GM04503 (cell line): ENCODE data around the gene CSF3R.
A peak's percentile ranks its signal among the peaks of the same experiment; 100 is the strongest.
"Not testable (repeated sequence)": the region's sequence is repeated elsewhere in the genome, so short reads cannot be mapped to it uniquely, and the experiment has no call there.

Source experiments
- DNase-seq: peaks from one replicate; pipeline ENCODE4 v3.0.0-alpha.2; 2012; ENCODE audit warnings: low read depth

CSF3R gene

GRCh38 chr1:36513676-36514473 is 31.2 kb upstream of the CSF3R start:
- no peak for DNase-seq

- DNase-seq, result no peak
Measured at GRCh38 chr1:36512842-36513241, 30.1 kb upstream of the CSF3R start.

- DNase-seq, result no peak
Measured at GRCh38 chr1:36511804-36512798, 29.4 kb upstream of the CSF3R start.

GRCh38 chr1:36511220-36511619 is 28.5 kb upstream of the CSF3R start:
- not testable (repeated sequence) for DNase-seq

- DNase-seq, result no peak
Measured at GRCh38 chr1:36510418-36510817, 27.7 kb upstream of the CSF3R start.

GRCh38 chr1:36508257-36508656 is 25.5 kb upstream of the CSF3R start:
- DNase-seq, result no peak

- DNase-seq, result no peak
Measured at GRCh38 chr1:36506276-36506920, 23.7 kb upstream of the CSF3R start.

- DNase-seq, result no peak
Measured at GRCh38 chr1:36503733-36504132, 21.0 kb upstream of the CSF3R start.

- DNase-seq, result no peak
Measured at GRCh38 chr1:36503159-36503558, 20.4 kb upstream of the CSF3R start.

GRCh38 chr1:36502616-36503015 is 19.9 kb upstream of the CSF3R start:
- DNase-seq, result no peak

GRCh38 chr1:36501911-36502310 is 19.2 kb upstream of the CSF3R start:
- not testable (repeated sequence) for DNase-seq

- peak; percentile 64 for DNase-seq
Measured at GRCh38 chr1:36497207-36497606, 14.5 kb upstream of the CSF3R start.

- no peak for DNase-seq
Measured at GRCh38 chr1:36494971-36495370, 12.3 kb upstream of the CSF3R start.

- no peak for DNase-seq
Measured at GRCh38 chr1:36493524-36493923, 10.8 kb upstream of the CSF3R start.

- no peak for DNase-seq
Measured at GRCh38 chr1:36492491-36492890, 9.8 kb upstream of the CSF3R start.

GRCh38 chr1:36489258-36490051 is 6.7 kb upstream of the CSF3R start:
- DNase-seq, result not testable (repeated sequence)

GRCh38 chr1:36487906-36488305 is 5.2 kb upstream of the CSF3R start:
- DNase-seq, result no peak

- not testable (repeated sequence) for DNase-seq
Measured at GRCh38 chr1:36487336-36487725, 4.6 kb upstream of the CSF3R start.

- no peak for DNase-seq
Measured at GRCh38 chr1:36486439-36487335, 4.0 kb upstream of the CSF3R start.

GRCh38 chr1:36486093-36486438 is 3.4 kb upstream of the CSF3R start:
- DNase-seq, result no peak

GRCh38 chr1:36484099-36484498 is 1.4 kb upstream of the CSF3R start:
- DNase-seq, result no peak
